Body of pancreas (tissue), 4 donors: ENCODE results near the gene TACC2. TPM values are rescaled to one million over a fixed set of nuclear protein-coding genes. Genes with fewer than 3 reads are reported as not detected.
A peak's percentile ranks its signal among the peaks of the same experiment; 100 is the strongest.

Experiments used
- ATAC-seq: fragments of 150-250 bp; one replicate; pipeline ENCODE4 v1.9.1; 2016
- DNase-seq, 4 donors: peaks; one replicate each; pipeline ENCODE4 v3.0.0-alpha.2; 2019
- H3K27ac ChIP-seq, 4 donors: fragments of 200-600 bp; sonication (generic); 1 replicate in 3 of 4; 2 replicates in 1 of 4; pipeline versions ENCODE4 v1.5.1 to v1.6.1; 2016 to 2019; ENCODE audit warnings: mild to moderate bottlenecking in 1 of 4, mixed read lengths in 1 of 4, moderate library complexity in 1 of 4
- H3K27me3 ChIP-seq, 2 donors: fragments of 200-600 bp; sonication (generic); one replicate each; pipeline ENCODE4 v1.6.0; 2016; ENCODE audit warnings: mild to moderate bottlenecking in 1 of 2
- H3K36me3 ChIP-seq, 2 donors: fragments of 200-600 bp; sonication (generic); replicated peaks in 1 of 2; 2 replicates each; pipeline ENCODE4 v1.5.1; 2016; ENCODE audit warnings: low read depth in 2 of 2; ENCODE audit not compliant: insufficient read depth in 1 of 2
- H3K4me1 ChIP-seq: fragments of 200-600 bp; sonication (generic); one replicate; pipeline ENCODE4 v1.6.0; 2016
- H3K4me3 ChIP-seq, 2 donors: fragments of 200-600 bp; sonication (generic); 1 replicate in 1 of 2; 2 replicates in 1 of 2; pipeline ENCODE4 v1.5.1; 2016 to 2019
- H3K9me3 ChIP-seq, 3 donors: fragments of 200-600 bp; sonication (generic); 1 replicate in 2 of 3; 2 replicates in 1 of 3; pipeline ENCODE4 v1.5.1; 2016
- POLR2A ChIP-seq, 3 donors: fragments of 450-650 bp; IDR thresholded peaks; one replicate each; pipeline ENCODE4 v1.6.1; 2016; ENCODE audit warnings: antibody characterized with exemption in 3 of 3, mild to moderate bottlenecking in 2 of 3
- WGBS, 2 donors: methylation state at CpG; one replicate each; pipeline ENCODE4 v1.1.5; 2017; 5-methylcytosine and 5-hydroxymethylcytosine counted together
- intact Hi-C: fragments of 100-400 bp; cut with DNase I; formaldehyde crosslinking; loops from one replicate; pipeline ENCODE4 v1.15.1; 2023
- total RNA-seq, 2 donors: library from RNA; depleted of rRNA; stranded (reverse); fragments of >200 nt; gene quantifications; one replicate each; pipeline ENCODE4 v1.1.0, GENCODE V29; 2016
- TF ChIP-seq, protein P1 (sequence below), 7 experiments: fragments of 450-650 bp in 4 of 7; fragments of 200-600 bp in 3 of 7; sonication (generic) in 3 of 7; IDR thresholded peaks; one replicate each; pipeline ENCODE4 v1.5.1; 2016 to 2019; ENCODE audit warnings: antibody characterized with exemption in 7 of 7

Gene TACC2
- total RNA-seq, 2 donors from 2014 or later, result 29.0 to 38.7 TPM

DNA sequence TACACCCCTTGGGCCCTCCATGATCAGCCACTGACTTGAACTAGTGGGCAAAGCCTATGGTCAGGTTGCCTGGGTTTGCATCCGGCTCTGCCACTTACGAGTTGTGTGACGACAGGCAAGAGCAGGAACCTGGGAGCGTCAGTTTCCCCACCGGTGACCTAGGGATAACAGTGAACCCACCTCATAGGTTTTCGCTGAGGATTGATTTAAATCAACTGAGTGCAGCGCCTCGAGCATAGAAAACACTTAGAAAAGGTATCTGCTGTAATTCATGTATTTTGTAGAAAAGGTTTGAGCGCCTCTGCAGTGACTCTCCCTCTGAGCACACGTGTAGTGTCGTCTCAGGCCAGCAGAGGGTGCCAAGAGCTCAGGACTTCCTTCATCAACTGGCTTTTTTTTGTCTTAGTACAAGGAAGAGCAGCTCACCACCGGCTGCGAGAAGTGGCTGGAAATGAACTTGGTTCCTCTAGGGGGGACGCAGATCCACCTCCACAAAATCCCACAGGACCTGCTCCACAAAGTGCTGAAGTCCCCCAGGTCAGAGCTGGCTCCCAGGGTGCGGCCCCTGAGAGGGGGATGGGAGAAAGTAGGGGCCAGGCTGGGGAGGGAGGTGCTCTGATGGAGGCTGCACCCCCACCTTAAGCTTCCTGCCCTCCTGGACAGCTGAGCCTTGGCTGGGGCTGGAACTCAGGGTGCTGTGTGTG lies 309.8 kb downstream of the TACC2 start:
- DNase-seq (peak; percentile 79 to 83 (median 80)), ATAC-seq (peak; percentile 96)
- Histone ChIP-seq H3K9me3 (no peaks in the 10 kb centered on the region), H3K4me3 (no peak overlapping the region), H3K27ac (no peak overlapping the region), H3K4me1 (peaks cover 13% of the 10 kb centered on the region), H3K27me3 (no peaks in the 10 kb centered on the region), H3K36me3 (no peaks in the 10 kb centered on the region)
- no peak for TF ChIP-seq POLR2A (IDR thresholded peaks at IDR 0.05)
- TF ChIP-seq, protein P1, sequence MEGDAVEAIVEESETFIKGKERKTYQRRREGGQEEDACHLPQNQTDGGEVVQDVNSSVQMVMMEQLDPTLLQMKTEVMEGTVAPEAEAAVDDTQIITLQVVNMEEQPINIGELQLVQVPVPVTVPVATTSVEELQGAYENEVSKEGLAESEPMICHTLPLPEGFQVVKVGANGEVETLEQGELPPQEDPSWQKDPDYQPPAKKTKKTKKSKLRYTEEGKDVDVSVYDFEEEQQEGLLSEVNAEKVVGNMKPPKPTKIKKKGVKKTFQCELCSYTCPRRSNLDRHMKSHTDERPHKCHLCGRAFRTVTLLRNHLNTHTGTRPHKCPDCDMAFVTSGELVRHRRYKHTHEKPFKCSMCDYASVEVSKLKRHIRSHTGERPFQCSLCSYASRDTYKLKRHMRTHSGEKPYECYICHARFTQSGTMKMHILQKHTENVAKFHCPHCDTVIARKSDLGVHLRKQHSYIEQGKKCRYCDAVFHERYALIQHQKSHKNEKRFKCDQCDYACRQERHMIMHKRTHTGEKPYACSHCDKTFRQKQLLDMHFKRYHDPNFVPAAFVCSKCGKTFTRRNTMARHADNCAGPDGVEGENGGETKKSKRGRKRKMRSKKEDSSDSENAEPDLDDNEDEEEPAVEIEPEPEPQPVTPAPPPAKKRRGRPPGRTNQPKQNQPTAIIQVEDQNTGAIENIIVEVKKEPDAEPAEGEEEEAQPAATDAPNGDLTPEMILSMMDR (IDR thresholded peaks at IDR 0.05), result peak; percentile 77 to 95 (median 91)
- intact Hi-C loops, result loop anchor here (5.0 kb wide), 2 partner anchors 139 to 269 kb away; no protein-coding TSS in a partner anchor
- 22 to 23% methylated on average over 13 to 15 of the region's 15 CpGs for WGBS, 2 donors

DNA sequence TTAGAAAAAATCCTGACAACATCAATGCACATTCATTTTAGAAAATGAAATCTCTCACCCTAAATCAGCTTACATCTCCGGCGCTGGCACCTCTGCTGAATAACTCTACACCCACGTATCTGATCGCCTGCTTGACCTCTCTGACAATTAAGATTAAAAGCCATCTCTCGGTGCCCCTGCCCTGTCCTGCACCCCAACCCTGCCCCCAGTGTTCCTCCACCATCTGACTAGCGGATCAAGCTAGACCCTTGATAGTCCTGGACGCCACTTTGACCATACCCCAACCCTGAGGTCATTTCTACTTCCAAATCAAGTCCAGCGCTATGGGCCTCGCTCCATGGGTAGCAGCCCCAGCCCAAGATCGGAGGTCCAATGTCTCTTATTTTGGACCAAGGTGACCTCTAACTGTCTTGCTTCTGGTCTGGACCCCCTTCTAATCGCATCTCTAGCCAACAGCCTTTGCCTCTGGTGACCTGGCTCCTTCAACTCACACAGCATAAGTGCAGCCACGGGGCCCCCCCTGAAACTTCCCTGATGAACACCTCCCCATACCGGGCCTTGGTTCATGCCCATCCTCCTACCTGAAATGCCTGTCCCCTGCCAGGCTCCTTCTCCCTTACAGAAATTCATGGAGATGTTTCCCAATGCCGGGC lies 310.6 kb downstream of the TACC2 start:
- no peak for TF ChIP-seq POLR2A (IDR thresholded peaks at IDR 0.05)
- TF ChIP-seq, protein P1 (IDR thresholded peaks at IDR 0.05), result no peak
- intact Hi-C loops, result loop anchor here (5.0 kb wide), 2 partner anchors 138 to 268 kb away; no protein-coding TSS in a partner anchor
- DNase-seq (no peak), ATAC-seq (no peak)
- 74 to 75% methylated on average over 14 of the region's 14 CpGs for WGBS, 2 donors
- Histone ChIP-seq H3K9me3 (no peaks in the 10 kb centered on the region), H3K4me3 (no peak overlapping the region), H3K27me3 (no peaks in the 10 kb centered on the region), H3K36me3 (no peaks in the 10 kb centered on the region), H3K4me1 (peaks cover 13% of the 10 kb centered on the region), H3K27ac (no peak overlapping the region)

DNA sequence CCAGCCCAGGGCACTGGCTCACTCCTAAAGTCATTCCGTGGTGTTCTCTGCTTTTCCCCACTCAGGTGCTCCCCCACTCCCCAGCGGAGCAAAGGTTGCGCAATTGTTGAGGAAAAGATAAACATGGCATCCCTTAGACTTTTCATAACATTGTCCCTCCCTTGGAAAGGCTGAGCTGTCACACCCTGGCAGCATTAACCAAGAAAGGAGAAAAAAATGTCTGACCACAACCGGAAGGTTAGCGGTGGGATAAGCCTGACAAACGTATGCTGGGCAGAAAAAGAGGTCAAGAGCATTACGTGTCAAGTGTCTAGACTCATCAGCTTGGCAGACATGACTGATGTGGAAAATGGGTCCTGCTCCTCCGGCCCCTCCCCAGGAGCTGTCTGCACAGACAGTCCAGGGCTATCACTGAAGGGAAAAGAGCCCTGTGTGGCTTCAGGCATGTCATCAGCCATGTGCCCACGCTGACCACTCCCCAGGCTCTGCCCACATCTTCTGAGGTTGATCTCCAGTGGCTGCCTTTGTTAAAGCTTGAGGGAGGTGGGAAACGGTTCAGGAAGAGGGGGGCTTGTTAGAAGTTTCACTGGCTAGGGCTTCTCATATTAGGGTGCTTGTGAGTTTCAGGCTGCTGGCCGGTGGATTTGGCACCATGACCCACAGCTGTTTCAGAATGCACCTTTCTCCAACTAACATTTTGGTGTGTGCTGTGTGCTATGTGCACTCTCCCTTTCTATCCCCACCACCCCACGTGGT lies 312.3 kb downstream of the TACC2 start:
- H3K4me3 ChIP-seq, result no peak overlapping the region
- no peaks in the 10 kb centered on the region for H3K27me3 ChIP-seq
- WGBS, 2 donors, result 53 to 55% methylated on average over 12 of the region's 12 CpGs
- H3K36me3 ChIP-seq, result no peaks in the 10 kb centered on the region
- TF ChIP-seq POLR2A (IDR thresholded peaks at IDR 0.05), result no peak
- TF ChIP-seq, protein P1 (IDR thresholded peaks at IDR 0.05), result no peak
- intact Hi-C loops, result no loop called here
- no peaks in the 10 kb centered on the region for H3K9me3 ChIP-seq
- DNase-seq, result no peak
- no peak for ATAC-seq
- no peak overlapping the region for H3K27ac ChIP-seq
- peaks cover 13% of the 10 kb centered on the region for H3K4me1 ChIP-seq

DNA sequence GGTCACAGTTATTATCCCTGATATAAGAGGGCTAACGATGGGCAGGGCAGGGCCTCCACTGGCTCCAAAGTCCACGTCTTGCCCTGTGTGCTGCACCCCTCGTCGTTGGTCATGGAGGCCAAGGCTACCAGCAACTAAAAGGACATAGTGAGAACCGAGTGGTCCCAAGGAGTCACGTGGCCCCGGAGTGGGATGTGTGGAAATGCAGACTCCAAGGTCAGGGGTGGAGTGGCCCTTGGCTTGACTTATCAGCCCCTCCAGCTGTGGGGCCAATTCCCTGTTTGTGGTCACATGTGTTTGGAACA lies 312.8 kb downstream of the TACC2 start:
- ATAC-seq, result no peak
- DNase-seq, result no peak
- intact Hi-C loops, result no loop called here
- H3K4me1 ChIP-seq, result peaks cover 13% of the 10 kb centered on the region
- no peak overlapping the region for H3K27ac ChIP-seq
- 75 to 88% methylated on average over 7 of the region's 7 CpGs for WGBS, 2 donors
- H3K9me3 ChIP-seq, result no peaks in the 10 kb centered on the region
- no peaks in the 10 kb centered on the region for H3K27me3 ChIP-seq
- no peak for TF ChIP-seq POLR2A (IDR thresholded peaks at IDR 0.05)
- TF ChIP-seq, protein P1 (IDR thresholded peaks at IDR 0.05), result no peak
- no peaks in the 10 kb centered on the region for H3K36me3 ChIP-seq
- H3K4me3 ChIP-seq, result no peak overlapping the region
